Measurements from ENCODE around the gene CDH4. TPM values are rescaled to one million over a fixed set of nuclear protein-coding genes. Genes with fewer than 3 reads are reported as not detected.

Gene CDH4
- total and polyA plus RNA-seq, 9 donors: 0.12 to 4.4 (median 0.36) TPM

DNA sequence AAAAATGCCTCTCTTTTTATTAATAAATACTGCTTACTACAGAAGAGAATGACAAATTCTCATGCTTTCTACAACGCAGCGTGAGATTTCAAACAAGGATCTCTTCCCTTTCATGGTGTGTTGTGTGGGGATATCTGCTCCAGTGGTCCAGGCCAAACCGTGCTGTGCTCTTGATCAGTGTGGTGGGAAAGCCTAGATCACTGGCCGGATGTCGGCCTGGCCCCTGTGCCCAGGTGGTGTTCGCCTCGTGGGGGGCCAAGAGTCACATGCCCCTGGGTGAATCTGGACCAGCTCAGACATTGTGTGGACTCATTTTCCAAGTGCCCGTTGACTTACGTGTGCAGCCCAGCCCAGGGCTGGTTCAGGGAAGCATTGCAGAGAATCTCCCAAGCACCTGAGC, 4.3 kb downstream of the CDH4 start:
- H3K27ac ChIP-seq: no peak overlapping the region
- H3K36me3 ChIP-seq: no peaks in the 10 kb centered on the region
- no peaks in the 10 kb centered on the region for H3K27me3 ChIP-seq
- WGBS, 3 donors: 88 to 95% (median 88%) methylated on average over 9 of the region's 9 CpGs
- no peaks in the 10 kb centered on the region for H3K9me3 ChIP-seq
- intact Hi-C loops (cut with DNase I): no loop called here
- no peak for DNase-seq
- TF ChIP-seq EP300 (IDR thresholded peaks at IDR 0.05) (no peak), POLR2A (IDR thresholded peaks at IDR 0.05) (no peak)
- TF ChIP-seq, protein P1, sequence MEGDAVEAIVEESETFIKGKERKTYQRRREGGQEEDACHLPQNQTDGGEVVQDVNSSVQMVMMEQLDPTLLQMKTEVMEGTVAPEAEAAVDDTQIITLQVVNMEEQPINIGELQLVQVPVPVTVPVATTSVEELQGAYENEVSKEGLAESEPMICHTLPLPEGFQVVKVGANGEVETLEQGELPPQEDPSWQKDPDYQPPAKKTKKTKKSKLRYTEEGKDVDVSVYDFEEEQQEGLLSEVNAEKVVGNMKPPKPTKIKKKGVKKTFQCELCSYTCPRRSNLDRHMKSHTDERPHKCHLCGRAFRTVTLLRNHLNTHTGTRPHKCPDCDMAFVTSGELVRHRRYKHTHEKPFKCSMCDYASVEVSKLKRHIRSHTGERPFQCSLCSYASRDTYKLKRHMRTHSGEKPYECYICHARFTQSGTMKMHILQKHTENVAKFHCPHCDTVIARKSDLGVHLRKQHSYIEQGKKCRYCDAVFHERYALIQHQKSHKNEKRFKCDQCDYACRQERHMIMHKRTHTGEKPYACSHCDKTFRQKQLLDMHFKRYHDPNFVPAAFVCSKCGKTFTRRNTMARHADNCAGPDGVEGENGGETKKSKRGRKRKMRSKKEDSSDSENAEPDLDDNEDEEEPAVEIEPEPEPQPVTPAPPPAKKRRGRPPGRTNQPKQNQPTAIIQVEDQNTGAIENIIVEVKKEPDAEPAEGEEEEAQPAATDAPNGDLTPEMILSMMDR (IDR thresholded peaks at IDR 0.05): no peak
- peaks cover 3% of the 10 kb centered on the region for H3K4me1 ChIP-seq (ENCODE audit: insufficient read depth)
- H3K4me3 ChIP-seq: no peak overlapping the region

DNA sequence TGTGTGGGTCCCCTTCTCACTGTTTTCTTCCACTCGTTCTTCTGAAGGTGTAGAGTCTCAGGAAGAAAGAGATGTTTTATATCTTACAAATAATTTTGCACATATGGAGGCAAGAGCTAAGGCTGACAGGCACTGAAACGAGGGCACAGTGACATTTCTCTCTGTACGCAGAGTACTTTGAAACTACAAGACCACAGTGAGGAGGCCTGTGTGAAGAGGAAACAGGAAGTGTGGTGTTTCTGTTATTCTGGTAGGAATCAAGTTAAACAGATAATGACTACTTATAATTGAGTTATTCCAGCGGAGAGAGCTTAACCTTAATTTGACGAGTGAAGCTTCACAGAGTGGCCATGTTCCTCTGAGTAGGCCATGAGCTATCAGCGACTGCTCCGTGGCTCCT, 4.8 kb downstream of the CDH4 start:
- H3K27ac ChIP-seq: no peak overlapping the region
- WGBS, 3 donors: 68 to 80% (median 78%) methylated on average over 7 of the region's 7 CpGs
- H3K4me3 ChIP-seq: no peak overlapping the region
- no peaks in the 10 kb centered on the region for H3K27me3 ChIP-seq
- TF ChIP-seq EP300 (IDR thresholded peaks at IDR 0.05) (no peak), POLR2A (IDR thresholded peaks at IDR 0.05) (no peak)
- TF ChIP-seq, protein P1 (IDR thresholded peaks at IDR 0.05): no peak
- no peak for DNase-seq
- peaks cover 3% of the 10 kb centered on the region for H3K4me1 ChIP-seq (ENCODE audit: insufficient read depth)
- intact Hi-C loops (cut with DNase I): no loop called here
- no peaks in the 10 kb centered on the region for H3K36me3 ChIP-seq
- no peaks in the 10 kb centered on the region for H3K9me3 ChIP-seq

DNA sequence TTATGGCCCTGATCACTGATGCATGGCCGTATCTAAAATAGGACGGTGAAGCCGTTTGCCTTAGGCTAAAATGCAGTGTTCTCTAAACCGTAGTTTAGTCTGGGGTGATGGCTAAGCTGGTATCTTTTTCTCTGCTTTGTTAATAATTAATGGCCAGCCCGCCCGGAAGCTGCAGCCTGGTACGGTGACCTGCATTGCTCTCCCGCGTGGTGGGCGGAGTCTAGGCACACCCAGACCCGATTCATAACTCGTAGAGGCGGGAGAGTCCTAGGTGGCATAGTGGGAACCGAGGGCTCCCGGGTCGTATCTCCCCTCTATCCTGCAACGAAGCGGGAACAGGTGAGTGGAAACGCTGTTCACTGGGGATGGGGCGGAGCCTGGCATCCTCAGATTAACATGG, 5.5 kb downstream of the CDH4 start:
- Histone ChIP-seq H3K27ac (no peak overlapping the region), H3K4me3 (no peak overlapping the region), H3K27me3 (no peaks in the 10 kb centered on the region), H3K4me1 (ENCODE audit: insufficient read depth) (peaks cover 3% of the 10 kb centered on the region), H3K9me3 (no peaks in the 10 kb centered on the region), H3K36me3 (no peaks in the 10 kb centered on the region)
- 89 to 92% (median 90%) methylated on average over 20 of the region's 20 CpGs for WGBS, 3 donors
- TF ChIP-seq, protein P1 (IDR thresholded peaks at IDR 0.05): no peak
- TF ChIP-seq EP300 (IDR thresholded peaks at IDR 0.05) (no peak), POLR2A (IDR thresholded peaks at IDR 0.05) (no peak)
- DNase-seq: no peak
- intact Hi-C loops (cut with DNase I): no loop called here

DNA sequence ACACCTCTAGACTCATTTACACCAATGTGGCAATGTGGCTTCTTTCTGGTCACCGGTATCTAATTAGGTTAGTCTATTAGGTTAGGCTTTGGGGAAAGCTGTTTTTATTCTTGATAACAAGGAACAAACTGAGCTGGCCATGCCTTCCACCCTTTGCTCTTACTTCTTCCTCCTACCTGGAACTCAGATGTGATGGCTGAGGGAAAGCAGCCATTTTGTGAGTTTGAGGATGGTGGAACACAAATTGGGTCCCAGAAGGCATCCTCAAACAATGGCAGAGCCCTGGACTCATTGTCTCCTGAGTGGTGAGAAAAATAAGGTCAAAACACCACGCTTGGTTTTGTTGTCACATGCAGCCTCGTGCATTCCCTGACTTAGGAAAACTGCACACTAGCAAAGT, 7.7 kb downstream of the CDH4 start:
- intact Hi-C loops (cut with DNase I): no loop called here
- Histone ChIP-seq H3K27ac (no peak overlapping the region), H3K27me3 (no peaks in the 10 kb centered on the region), H3K9me3 (no peaks in the 10 kb centered on the region), H3K4me1 (ENCODE audit: insufficient read depth) (no peaks in the 10 kb centered on the region), H3K4me3 (no peak overlapping the region), H3K36me3 (no peaks in the 10 kb centered on the region)
- TF ChIP-seq EP300 (IDR thresholded peaks at IDR 0.05) (no peak), POLR2A (IDR thresholded peaks at IDR 0.05) (no peak)
- 82 to 94% (median 82%) methylated on average over 3 of the region's 3 CpGs for WGBS, 3 donors
- DNase-seq: no peak

DNA sequence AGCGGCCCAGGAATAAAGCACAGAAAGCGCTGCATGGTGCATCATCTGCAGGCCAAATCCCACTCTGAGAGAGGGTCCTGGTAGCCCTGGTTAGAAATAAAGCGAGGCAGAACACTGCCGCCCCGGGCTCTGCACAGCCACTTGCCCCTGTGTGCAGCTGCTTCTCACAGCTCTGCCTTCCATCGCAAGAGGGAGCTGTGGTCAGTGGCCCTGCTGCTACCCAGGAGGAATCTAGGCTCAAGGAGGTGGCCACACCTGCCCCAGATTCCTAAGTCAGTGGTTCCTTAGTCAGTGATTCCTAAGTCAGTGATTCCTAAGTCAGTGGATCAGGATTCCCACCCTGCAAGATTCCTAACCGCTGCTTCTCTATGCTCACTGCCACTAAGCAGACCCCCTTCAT, 8.8 kb downstream of the CDH4 start:
- H3K36me3 ChIP-seq: no peaks in the 10 kb centered on the region
- intact Hi-C loops (cut with DNase I): no loop called here
- no peaks in the 10 kb centered on the region for H3K9me3 ChIP-seq
- no peak for DNase-seq
- no peak overlapping the region for H3K4me3 ChIP-seq
- no peaks in the 10 kb centered on the region for H3K27me3 ChIP-seq
- H3K4me1 ChIP-seq (ENCODE audit: insufficient read depth): no peaks in the 10 kb centered on the region
- 68 to 78% (median 76%) methylated on average over 7 of the region's 7 CpGs for WGBS, 3 donors
- TF ChIP-seq EP300 (IDR thresholded peaks at IDR 0.05): no peak
- TF ChIP-seq, protein P1 (IDR thresholded peaks at IDR 0.05): no peak
- TF ChIP-seq POLR2A (IDR thresholded peaks at IDR 0.05): no peak
- no peak overlapping the region for H3K27ac ChIP-seq

All from ovary (tissue), 9 donors.